ENCODE results near the gene SIPA1L3. TPM values are rescaled to one million over a fixed set of nuclear protein-coding genes. Genes with fewer than 3 reads are reported as not detected.

Gene SIPA1L3
- total and polyA plus RNA-seq, 10 of the 15 experiments (the other 5 are each of a cell fraction or from before 2014, with no cell fraction given) = 0.24 to 66.2 (median 19.1) TPM

DNA sequence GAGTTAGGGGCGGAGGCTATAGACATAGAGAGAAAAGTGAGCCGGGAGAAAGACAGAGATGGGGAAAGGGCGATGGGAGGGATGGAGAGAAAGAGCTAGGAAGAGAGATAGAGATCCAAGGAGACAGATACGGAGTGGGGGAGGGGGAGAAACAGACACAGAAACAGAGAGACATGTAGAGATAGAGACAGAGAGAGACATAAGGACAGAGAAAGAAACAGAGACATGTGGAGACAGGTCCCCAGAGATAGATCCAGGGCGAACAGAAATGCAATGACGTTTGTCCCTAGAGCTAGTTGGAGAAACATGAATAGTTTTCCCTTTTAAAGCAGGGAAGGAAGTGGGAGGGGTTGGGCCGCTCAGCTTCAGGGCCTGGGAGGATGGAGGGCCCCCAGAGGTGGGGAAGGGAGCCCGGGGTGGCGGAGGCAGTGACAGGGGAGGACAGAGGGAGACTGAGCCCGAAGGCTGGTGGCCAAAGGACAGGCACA, 344.6 kb downstream of the SIPA1L3 start:
- FAIRE-seq = no peak

More for the DNA sequence above, 344.6 kb downstream of the SIPA1L3 start:
- DNase-seq (ENCODE audit: low read depth, low spot score) (no peak), ATAC-seq (no peak)
- TF ChIP-seq BCL11A (IDR thresholded peaks at IDR 0.05; ENCODE audit: low read depth, low read length) (no peak), POLR2A (IDR thresholded peaks at IDR 0.05; ENCODE audit: low read depth, low read length) (no peak), CEBPZ (IDR thresholded peaks at IDR 0.05; ENCODE audit: low read depth, low read length) (no peak)
- RAD21 ChIA-PET (ENCODE audit: unreplicated experiment) = interaction anchor here (1.2 kb wide), 1 partner anchor 8 kb away, joined by 3 read pairs; no protein-coding TSS in a partner anchor
- intact Hi-C loops (cut with micrococcal nuclease; ENCODE audit: unreplicated experiment) (no loop called here), in situ Hi-C loops (cut with MboI) (no loop called here)
- H3K27ac ChIP-seq (ENCODE audit: control insufficient read depth, insufficient read depth) = no peak overlapping the region
- H3K9ac ChIP-seq (ENCODE audit: control insufficient read depth, insufficient read depth, low read length) = no peak overlapping the region
- POLR2A ChIA-PET = no interaction called here
- BruUV-seq (replicated peaks) = no TSS peak
- no peaks in the 10 kb centered on the region for H4K20me1 ChIP-seq (ENCODE audit: control insufficient read depth, insufficient read depth)
- H2AFZ ChIP-seq (ENCODE audit: control insufficient read depth, low read depth, low read length) = no peak overlapping the region
- no peaks in the 10 kb centered on the region for H3K36me3 ChIP-seq (ENCODE audit: control insufficient read depth in 2 of 2, insufficient read depth in 2 of 2, low read length in 1 of 2)
- no peak overlapping the region for H3K4me3 ChIP-seq
- H3K4me1 ChIP-seq (ENCODE audit: control insufficient read depth, insufficient read depth, low read length) = no peaks in the 10 kb centered on the region
- CTCF ChIA-PET = interaction anchor here (0.8 kb wide), 1 partner anchor 81 kb away, joined by 3 read pairs; no protein-coding TSS in a partner anchor
- 10% methylated on average over 10 of the region's 10 CpGs for WGBS (ENCODE audit: insufficient coverage, insufficient replicate concordance, low lambda C conversion rate, missing lambda C conversion rate)
- no peak overlapping the region for H3K4me2 ChIP-seq (ENCODE audit: control insufficient read depth, insufficient read depth)
- SMC1A ChIA-PET (ENCODE audit: uncharacterized antibody, unreplicated experiment) = interaction anchor here (1.0 kb wide), 1 partner anchor 77 kb away, joined by 3 read pairs; no protein-coding TSS in a partner anchor
- H3K27me3 ChIP-seq (replicated peaks in 1 of 2; ENCODE audit: control insufficient read depth in 2 of 2, insufficient read depth in 2 of 2, low read length in 1 of 2) = peaks cover 0 to 4% of the 10 kb centered on the region in 2 experiments; a peak in 3 of 4 replicates
- no peaks in the 10 kb centered on the region for H3K79me2 ChIP-seq (ENCODE audit: control insufficient read depth, insufficient read depth, low read length)
- no peaks in the 10 kb centered on the region for H3K9me3 ChIP-seq (replicated peaks; ENCODE audit: control insufficient read depth, insufficient read depth, low read length)

Measured in GM12878 (cell line).